ENCODE results near the gene METTL21C.

METTL21C gene

GRCh38 chr13:102699504-102699903, 4.7 kb upstream of the METTL21C start:
- no peak for TF ChIP-seq CTCF (IDR thresholded peaks at IDR 0.05; ENCODE audit: extremely low read depth, insufficient read depth, missing control alignments)
- DNase-seq (ENCODE audit: low spot score) = no peak
- in situ Hi-C loops (cut with MboI; ENCODE audit: low pct_unique_long_range_greater_than_20kb, low sequenced_read_pairs, unreplicated experiment) = no loop called here

GRCh38 chr13:102698649-102698980, 3.8 kb upstream of the METTL21C start:
- in situ Hi-C loops (cut with MboI; ENCODE audit: low pct_unique_long_range_greater_than_20kb, low sequenced_read_pairs, unreplicated experiment) = no loop called here
- no peak for TF ChIP-seq CTCF (IDR thresholded peaks at IDR 0.05; ENCODE audit: extremely low read depth, insufficient read depth, missing control alignments)
- no peak for DNase-seq (ENCODE audit: low spot score)

GRCh38 chr13:102697929-102698648, 3.2 kb upstream of the METTL21C start:
- no peak for TF ChIP-seq CTCF (IDR thresholded peaks at IDR 0.05; ENCODE audit: extremely low read depth, insufficient read depth, missing control alignments)
- DNase-seq (ENCODE audit: low spot score) = no peak
- in situ Hi-C loops (cut with MboI; ENCODE audit: low pct_unique_long_range_greater_than_20kb, low sequenced_read_pairs, unreplicated experiment) = no loop called here

GRCh38 chr13:102697264-102697663, 2.4 kb upstream of the METTL21C start:
- in situ Hi-C loops (cut with MboI; ENCODE audit: low pct_unique_long_range_greater_than_20kb, low sequenced_read_pairs, unreplicated experiment) = no loop called here
- no peak for DNase-seq (ENCODE audit: low spot score)
- no peak for TF ChIP-seq CTCF (IDR thresholded peaks at IDR 0.05; ENCODE audit: extremely low read depth, insufficient read depth, missing control alignments)

- TF ChIP-seq CTCF (IDR thresholded peaks at IDR 0.05; ENCODE audit: extremely low read depth, insufficient read depth, missing control alignments) = no peak
- in situ Hi-C loops (cut with MboI; ENCODE audit: low pct_unique_long_range_greater_than_20kb, low sequenced_read_pairs, unreplicated experiment) = no loop called here
- DNase-seq (ENCODE audit: low spot score) = no peak
Observed at GRCh38 chr13:102696465-102696864, 1.6 kb upstream of the METTL21C start.

GRCh38 chr13:102693776-102694175, 1.1 kb downstream of the METTL21C start:
- in situ Hi-C loops (cut with MboI; ENCODE audit: low pct_unique_long_range_greater_than_20kb, low sequenced_read_pairs, unreplicated experiment) = no loop called here
- no peak for TF ChIP-seq CTCF (IDR thresholded peaks at IDR 0.05; ENCODE audit: extremely low read depth, insufficient read depth, missing control alignments)

More at GRCh38 chr13:102693776-102694175, 1.1 kb downstream of the METTL21C start:
- no peak for DNase-seq (ENCODE audit: low spot score)

Measured in GM13977 (cell line).